Measurements from ENCODE around the gene PHF8.

Gene PHF8

DNA sequence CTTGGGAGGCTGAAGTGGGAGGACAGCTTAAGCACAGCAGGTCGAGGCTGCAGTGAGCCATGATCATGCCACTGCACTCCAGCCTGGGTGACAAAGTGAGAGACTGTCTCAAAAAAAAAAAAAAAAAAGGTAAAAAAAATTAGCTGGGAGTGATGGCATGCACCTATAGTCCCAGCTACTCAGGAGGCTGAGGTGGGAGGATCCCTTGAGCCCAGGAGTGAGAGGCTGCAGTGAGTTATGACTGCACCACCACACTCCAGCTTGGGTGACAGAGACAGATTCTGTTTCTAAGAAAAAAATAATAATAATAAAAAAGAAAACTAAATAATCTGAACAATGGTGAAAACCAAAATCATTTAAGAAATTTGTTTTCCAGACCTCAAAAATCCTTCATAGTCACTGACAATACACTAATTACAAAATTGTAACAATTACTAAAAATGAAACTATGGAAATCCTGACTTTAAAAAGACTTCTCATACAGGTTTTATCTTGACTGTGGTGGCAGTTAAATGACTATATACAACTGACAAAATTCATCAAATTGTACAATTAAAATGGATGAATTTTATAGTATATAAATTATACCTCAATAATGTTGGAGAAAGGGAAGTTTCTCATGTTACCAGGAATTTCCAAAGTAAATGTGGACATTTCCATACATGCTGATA, 31.3 kb downstream of the PHF8 start:
- no peak for DNase-seq

GRCh38 chrX:54007682-54008081, 36.6 kb downstream of the PHF8 start:
- DNase-seq, result no peak

DNA sequence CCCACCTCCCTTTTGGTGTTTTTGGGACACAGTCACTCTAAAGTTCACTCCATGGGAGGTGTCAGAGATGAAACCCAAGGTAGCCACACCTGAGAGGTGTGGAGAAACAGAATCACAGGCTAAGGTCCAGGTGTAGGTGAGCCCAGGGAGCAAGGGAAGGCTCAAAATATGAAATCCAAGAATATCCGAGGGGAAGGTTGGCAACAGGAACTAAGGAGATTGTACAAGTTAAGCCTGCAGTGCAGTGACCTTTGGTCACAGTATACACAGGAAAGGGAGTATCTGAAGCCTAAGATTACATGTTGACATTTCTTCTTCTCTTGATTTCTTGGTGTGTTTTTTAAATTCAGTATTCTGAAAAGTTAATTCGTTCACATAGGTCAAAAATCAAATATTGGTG, 46.5 kb downstream of the PHF8 start:
- no peak for DNase-seq

DNA sequence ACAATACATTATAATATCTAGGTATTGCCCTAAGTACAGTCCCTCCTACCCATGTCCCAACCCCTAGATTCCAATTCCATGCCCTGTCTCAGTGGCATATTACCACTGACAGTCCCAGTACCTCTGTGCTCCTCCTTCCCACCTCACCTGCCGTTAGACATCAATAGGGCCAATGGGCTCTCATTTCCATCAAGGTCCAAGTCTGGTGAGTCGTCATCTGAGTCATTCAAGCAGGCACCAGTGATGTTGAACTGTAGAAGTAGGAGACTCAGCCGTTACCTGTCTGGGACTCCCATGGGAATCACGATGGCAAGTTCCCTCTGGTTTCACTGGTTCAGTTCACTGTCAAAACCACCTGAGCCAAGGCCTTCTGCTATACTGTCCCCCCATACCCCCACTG, 51.7 kb downstream of the PHF8 start:
- no peak for DNase-seq

- DNase-seq, result no peak
Measured at GRCh38 chrX:53990171-53990570, 54.1 kb downstream of the PHF8 start.

DNA sequence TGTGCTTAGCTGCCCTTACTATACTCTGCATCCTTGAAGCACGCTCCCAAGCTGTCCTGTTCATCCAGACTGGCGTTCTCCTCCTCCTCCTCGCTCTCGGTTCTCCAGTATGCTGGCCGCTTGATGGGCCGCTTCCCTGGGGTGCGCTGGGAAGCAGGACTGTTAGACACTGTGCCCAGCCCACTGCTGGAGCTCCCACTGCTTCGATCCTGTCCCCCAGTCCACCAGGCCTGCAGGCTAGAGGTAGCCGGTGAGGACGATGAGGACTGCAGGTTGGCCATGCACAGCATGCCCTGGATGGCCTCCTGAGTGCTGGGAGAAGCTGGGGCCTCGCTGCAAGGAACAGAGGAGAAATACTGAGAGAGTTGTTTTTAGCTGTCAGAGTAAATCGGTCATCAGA, 59.4 kb downstream of the PHF8 start:
- DNase-seq, result no peak

DNA sequence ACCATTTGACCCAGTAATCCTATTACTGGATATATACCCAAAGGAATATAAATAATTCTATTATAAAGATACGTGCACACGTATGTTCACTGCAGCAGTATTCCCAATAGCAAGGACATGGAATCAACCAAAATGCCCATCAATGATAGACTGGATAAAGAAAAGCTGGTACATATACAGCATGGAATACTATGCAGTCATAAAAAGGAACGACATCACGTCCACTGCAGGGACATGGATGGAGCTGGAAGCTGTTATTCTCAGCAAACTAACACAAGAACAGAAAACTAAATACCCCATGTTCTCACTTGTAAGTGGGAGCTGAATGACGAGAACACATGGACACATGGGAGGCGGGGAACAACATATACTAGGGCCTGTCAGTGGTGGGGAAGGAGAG, 69.7 kb downstream of the PHF8 start:
- DNase-seq, result no peak

DNA sequence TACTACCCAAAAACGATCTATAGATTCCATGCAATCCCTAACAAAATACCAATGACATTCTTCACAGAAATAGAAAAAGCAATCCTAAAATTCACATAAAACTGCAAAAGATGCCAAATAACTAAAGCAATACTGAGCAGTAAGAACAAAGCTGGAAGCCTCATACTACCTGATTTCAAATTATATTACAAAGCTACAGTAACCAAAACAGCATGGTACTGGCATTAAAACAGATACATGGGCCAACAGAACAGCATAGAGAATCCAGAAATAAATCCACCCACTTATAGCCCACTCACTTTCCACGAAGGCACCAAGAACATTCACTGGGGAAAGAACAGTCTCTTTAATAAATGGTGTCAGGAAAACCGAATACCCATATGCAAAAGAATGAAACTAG, 74.7 kb downstream of the PHF8 start:
- no peak for DNase-seq

GRCh38 chrX:53950130-53950733, 94.0 kb downstream of the PHF8 start:
- DNase-seq, result no peak

DNA sequence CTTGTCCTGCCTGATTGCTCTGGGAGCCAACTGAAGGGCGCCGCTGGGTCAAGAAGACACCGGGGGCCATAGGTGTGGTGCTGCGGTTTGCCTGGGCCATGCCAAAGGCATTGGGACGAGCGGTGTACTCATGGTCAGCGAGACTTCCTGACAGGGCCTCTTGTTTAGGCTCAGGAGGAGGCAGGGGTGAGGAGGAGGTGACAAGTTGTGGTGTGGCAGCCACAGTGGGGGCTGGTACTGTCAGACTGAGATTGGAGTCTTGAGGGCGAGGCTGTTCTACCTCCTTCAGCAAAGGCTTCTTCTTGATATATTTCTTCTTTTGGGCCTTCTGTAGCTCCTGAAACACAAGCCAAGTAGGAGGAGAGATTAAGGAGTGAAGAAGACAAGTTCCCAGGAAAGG, 104.1 kb downstream of the PHF8 start:
- DNase-seq, result no peak

DNA sequence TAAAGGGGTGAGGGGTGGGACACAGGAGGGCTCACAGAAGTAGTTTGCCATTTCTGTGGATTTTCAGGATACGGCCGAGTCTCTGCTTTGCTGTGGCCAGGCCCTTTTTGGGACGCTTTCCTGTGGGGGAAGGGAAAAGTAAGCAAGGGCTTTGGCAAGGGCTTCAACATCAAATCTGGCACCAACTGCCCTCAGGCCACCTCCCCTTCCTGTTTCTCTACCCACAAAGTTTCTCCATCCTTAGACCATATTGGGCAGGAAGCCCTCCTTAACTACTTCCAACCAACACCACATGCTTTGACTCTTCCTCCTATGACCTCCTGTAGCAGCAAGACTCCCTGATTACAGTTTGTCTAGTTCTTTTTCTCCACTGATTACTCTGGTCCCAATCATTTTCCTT, 105.1 kb downstream of the PHF8 start:
- DNase-seq, result no peak

- DNase-seq, result no peak
Measured at GRCh38 chrX:53930515-53931380, 113.5 kb downstream of the PHF8 start.

DNA sequence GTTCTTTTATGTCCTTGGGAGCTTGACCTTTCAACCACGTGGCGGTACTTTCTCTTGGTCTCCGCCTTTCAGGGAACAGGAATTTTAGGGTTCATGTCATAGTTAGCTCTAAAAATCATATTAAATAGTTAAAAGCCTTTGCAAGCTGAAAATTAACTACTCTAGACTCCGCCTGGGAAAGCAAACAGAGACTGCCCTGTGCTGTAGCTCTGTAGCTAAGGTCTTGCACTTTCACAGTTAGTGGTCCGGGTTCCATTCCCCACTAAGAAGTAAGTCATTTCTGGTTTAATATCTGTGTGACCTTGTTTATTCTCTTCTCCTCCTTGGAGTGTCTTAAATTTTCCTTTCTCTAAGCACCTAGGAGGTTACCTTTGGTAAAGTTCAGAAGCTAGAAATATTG, 118.2 kb downstream of the PHF8 start:
- no peak for DNase-seq

DNA sequence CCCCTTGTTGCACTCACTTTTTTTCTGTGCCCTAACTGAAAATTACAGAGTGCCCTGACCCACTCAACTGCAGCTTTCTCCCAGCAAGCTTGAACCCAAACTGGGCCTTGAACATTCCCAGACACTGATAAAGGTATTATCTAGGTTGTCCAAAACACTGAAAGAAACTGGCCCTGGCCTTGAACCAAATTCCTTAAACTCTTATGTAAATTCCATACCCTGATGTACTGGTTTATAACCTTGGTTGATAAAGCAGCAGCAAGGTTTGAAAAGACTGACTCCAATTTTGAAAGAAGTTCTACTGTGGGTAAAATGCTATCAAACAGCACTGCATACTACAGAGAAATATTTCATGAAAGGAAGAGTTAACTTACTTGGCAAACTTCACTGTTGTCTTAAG, 125.6 kb downstream of the PHF8 start:
- DNase-seq, result no peak

DNA sequence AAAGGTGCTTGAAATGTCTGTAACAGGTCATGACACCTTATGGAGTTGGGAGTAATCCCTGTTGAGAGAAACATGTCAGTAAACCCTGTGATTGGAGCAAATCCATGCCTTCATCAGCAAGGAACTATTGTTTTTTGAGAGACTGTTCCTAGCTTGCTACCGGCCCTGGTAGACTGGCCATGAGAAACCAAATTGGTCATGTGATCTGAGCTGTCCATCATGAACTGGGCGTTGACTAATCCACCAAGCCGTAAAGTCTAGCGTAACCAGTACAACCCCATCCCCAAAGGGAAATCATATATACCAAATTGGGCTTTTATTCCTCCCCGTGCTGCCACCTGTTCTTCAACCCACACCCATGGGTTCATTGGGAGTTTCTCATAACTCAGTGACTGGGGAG, 143.7 kb downstream of the PHF8 start:
- DNase-seq, result no peak

GRCh38 chrX:53895270-53895669, 149.0 kb downstream of the PHF8 start:
- no peak for DNase-seq

All from stimulated activated CD8-positive, alpha-beta memory T cell treated with anti-CD3 and anti-CD28 coated beads, Interleukin-4, amount 100 ng/mL, for 48 hours (primary cell).